Thyroid gland (tissue), 4 donors: ENCODE measurements around the gene YJEFN3.

ENCODE experiments used
- CTCF ChIP-seq, 6 experiments: fragments of 200-600 bp in 3 of 6; fragments of 450-650 bp in 3 of 6; sonication (generic) in 3 of 6; IDR thresholded peaks; one replicate each; pipeline ENCODE4 v1.5.1; 2016 to 2019; ENCODE audit warnings: antibody characterized with exemption in 6 of 6, mild to moderate bottlenecking in 2 of 6, inconsistent platforms in 1 of 6, moderate library complexity in 1 of 6
- POLR2A ChIP-seq, 2 donors: fragments of 450-650 bp; IDR thresholded peaks; one replicate each; pipeline ENCODE4 v1.6.1; 2017; ENCODE audit warnings: antibody characterized with exemption in 2 of 2, mild to moderate bottlenecking in 2 of 2, moderate library complexity in 1 of 2

GRCh38 chr19:19505669-19506326 is 22.9 kb upstream of the YJEFN3 start:
- TF ChIP-seq CTCF (IDR thresholded peaks at IDR 0.05) (no peak), POLR2A (IDR thresholded peaks at IDR 0.05) (no peak)
